ES-I3 (cell line): ENCODE data around the gene HAND2.
A peak's percentile ranks its signal among the peaks of the same experiment; 100 is the strongest.

Experiments
- H3K36me3 ChIP-seq: 2 replicates; pipeline ENCODE4 v1.6.1; 2013; ENCODE audit warnings: mild to moderate bottlenecking, low read length, control low read depth, moderate library complexity; ENCODE audit not compliant: insufficient read depth
- H3K4me1 ChIP-seq: 2 replicates; pipeline ENCODE4 v1.6.1; 2013; ENCODE audit warnings: mild to moderate bottlenecking, control low read depth, low read length; ENCODE audit not compliant: insufficient read depth
- H3K9ac ChIP-seq: 2 replicates; pipeline ENCODE4 v1.6.1; 2013; ENCODE audit warnings: low read depth, mild to moderate bottlenecking, low read length, moderate library complexity
- H3K9me3 ChIP-seq: 2 replicates; pipeline ENCODE4 v1.6.1; 2013; ENCODE audit warnings: mild to moderate bottlenecking, low read length, moderate library complexity; ENCODE audit not compliant: control insufficient read depth, insufficient read depth

Gene HAND2

GRCh38 chr4:173530326-173531085 is 477 bp upstream of the HAND2 start:
- Histone ChIP-seq H3K9me3 (no peaks in the 10 kb centered on the region), H3K36me3 (no peaks in the 10 kb centered on the region), H3K9ac (peak overlapping the region; percentile 42; the same call in 1 of the 2 replicates), H3K4me1 (no peaks in the 10 kb centered on the region; the same call in 1 of the 2 replicates)

DNA sequence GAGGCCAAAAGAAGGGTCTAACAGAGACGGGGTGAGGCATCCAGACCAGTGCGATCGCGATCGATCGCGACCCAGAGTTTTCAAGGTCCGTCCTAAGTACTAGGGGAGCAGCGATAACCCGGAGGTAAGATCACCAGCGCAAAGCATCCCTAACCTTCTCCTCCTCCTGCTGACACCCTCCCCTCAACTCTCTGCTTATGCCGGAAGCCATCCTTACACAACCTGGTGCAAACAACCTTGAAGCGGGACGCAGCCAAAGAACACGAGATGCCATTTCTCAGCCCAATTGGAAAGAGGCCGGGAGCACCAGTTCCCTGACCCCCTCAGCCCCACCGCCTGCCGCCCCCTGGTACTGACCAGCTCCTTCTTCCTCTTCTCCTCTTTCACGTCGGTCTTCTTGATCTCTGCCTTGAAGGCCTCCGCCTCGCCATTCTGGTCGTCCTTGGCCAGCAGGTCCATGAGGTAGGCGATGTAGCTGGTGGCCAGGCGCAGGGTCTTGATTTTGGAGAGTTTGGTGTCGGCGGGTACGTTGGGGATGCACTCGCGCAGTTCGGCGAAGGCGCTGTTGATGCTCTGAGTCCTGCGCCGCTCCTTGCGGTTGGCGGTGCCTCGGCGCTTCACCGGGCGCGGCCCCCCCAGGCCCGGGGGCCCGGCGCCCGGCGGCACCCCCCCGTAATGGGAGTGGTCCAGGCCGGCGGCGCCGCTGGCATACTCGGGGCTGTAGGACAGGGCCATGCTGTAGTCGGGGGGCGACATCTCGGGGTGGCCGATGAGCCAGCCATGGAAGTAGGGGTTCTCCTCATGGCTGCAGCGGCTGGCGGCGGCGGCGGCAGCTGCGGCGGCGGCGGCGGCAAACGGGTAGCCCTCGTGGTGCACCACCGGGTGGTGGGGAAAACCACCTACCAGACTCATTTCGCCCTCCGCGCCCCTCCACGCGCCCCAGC is 1.4 kb downstream of the HAND2 start:
- H3K36me3 ChIP-seq = no peaks in the 10 kb centered on the region
- no peaks in the 10 kb centered on the region for H3K9me3 ChIP-seq
- H3K4me1 ChIP-seq = peaks cover 3% of the 10 kb centered on the region; the same call in 1 of the 2 replicates
- peak overlapping the region; percentile 12; the same call in 1 of the 2 replicates for H3K9ac ChIP-seq

DNA sequence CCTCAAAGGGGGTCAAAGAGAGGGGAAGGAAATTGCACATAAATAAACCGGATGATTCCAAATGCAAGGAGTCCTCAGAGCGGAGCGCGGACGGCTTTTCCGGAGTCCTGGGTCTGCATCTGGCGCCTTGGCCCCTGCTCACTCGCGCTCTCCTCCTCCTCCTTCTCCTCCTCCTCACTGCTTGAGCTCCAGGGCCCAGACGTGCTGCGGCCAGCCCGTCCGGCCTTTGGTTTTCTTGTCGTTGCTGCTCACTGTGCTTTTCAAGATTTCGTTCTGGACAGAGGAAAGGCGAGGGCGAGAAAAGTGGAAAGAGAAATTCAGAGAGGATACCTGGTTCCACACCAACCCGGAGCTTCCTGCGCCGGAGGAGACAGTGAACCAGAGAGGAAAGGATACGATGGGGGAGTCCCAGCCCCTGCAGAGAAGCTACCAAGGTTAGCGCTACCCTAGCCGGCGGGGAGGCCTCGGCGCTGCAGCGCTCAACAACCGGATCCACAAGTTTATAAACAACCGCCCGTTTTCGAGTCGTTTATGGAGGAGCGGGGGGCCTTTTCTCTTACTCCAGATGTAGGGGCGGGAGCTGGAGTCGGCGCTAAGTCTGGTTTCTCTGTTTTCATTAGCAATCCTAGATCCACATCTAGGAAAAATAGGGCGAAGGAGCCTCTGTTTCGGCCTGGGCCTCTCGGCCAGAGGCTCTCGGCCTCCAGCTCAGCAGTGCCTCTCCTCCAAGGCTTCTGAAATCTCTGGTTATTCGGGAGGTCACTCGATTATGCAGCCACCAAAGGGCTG is 2.7 kb downstream of the HAND2 start:
- H3K9ac ChIP-seq = no peak overlapping the region; the same call in 1 of the 2 replicates
- peaks cover 3% of the 10 kb centered on the region for H3K4me1 ChIP-seq
- no peaks in the 10 kb centered on the region for H3K9me3 ChIP-seq
- no peaks in the 10 kb centered on the region for H3K36me3 ChIP-seq

GRCh38 chr4:173526724-173527102 is 3.3 kb downstream of the HAND2 start:
- Histone ChIP-seq H3K9me3 (no peaks in the 10 kb centered on the region), H3K36me3 (no peaks in the 10 kb centered on the region), H3K9ac (no peak overlapping the region), H3K4me1 (peaks cover 3% of the 10 kb centered on the region)

- Histone ChIP-seq H3K36me3 (no peaks in the 10 kb centered on the region), H3K9ac (no peak overlapping the region), H3K4me1 (peaks cover 3% of the 10 kb centered on the region), H3K9me3 (no peaks in the 10 kb centered on the region)
Observed at GRCh38 chr4:173526027-173526482, 4.0 kb downstream of the HAND2 start.

DNA sequence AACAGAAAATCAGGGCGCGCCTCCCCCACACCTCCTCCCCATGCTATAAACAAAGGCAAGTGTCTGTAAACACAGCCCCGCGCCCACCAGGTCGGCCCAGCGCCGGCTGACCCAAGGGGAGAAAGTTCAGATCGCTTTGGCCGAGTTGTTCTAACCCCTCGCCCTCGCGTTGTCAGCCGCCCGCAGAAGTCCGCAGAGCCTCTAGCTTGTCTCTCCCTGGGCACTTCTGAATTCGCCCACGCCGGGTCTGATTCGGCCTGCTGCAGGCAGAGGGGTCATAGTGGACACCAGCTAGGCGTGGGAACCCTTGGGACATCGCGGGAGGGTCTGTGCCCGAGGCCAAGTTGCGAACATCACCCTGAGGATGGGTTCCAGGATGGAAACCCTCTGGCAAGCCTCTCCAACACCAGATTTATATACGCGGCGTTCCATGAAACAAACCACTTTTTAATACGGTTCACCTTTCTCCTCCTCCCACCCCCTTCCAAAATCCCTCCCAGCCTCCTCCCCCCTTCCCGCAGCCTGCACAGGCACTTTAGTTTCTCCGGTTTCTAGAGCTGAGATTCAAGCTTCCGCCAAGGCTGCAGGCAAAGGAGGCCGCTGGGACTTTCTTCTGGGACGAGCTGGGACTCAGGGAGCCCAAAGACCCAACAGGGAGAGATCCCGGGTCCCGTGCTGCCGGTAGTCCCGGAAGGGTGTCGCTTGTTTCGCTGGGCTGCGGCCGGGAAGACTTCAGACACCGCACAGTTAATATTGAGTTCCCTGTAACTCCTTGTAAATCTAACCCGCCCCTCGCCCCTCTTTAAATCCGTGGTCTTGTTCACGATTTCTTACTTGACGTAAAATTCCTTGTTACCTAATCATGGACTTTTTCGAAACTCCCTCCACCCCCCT is 4.7 kb downstream of the HAND2 start:
- Histone ChIP-seq H3K4me1 (peaks cover 3% of the 10 kb centered on the region), H3K36me3 (no peaks in the 10 kb centered on the region), H3K9me3 (no peaks in the 10 kb centered on the region), H3K9ac (no peak overlapping the region)

DNA sequence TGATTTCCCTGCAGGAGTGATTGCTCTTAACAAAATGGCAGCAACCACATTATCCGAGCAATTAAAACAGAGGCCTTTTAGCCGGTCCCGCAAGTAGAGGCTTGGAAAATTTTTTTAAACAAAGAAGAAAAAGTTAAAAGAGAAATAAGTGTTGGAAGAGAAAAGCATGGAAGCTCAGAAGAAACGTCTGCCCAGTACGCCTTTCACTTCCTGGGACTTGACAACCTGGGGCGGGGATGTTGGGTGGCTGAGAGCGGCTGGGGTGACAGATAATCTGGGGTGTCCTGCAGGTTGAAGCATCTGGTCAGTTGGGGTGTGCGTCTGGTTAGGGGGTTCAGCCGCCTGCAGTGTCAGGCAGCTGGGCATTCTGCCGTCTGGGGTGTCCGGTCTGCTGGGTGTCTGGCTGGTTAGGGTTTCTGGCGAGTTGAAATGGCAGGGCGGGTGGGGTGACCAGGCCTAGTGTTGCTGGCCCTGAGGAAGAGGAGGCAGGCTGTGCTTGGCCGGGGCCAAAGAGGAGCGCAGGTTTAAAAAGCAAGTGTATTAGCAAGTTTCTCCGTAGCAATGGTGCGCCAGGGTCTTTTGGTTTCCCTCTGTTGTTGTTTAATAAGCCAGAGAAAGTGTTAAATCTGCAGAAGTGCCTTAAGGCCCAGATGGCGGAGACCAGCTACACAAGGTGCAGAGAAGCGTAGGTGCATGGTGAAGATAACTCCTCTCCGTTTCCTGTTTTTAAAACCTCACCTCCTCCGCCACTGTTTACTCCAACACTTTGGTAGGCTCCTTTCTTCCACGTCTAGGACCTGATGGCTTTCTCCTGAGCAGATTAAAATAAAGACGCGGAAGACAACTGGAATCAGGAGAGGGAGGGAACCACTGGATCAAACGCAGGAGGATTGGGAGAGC is 5.6 kb downstream of the HAND2 start:
- Histone ChIP-seq H3K9ac (no peak overlapping the region), H3K4me1 (peaks cover 3% of the 10 kb centered on the region), H3K36me3 (no peaks in the 10 kb centered on the region), H3K9me3 (no peaks in the 10 kb centered on the region)

- H3K4me1 ChIP-seq = peaks cover 3% of the 10 kb centered on the region
- no peaks in the 10 kb centered on the region for H3K36me3 ChIP-seq
Observed at GRCh38 chr4:173522951-173523395, 7.1 kb downstream of the HAND2 start.

GRCh38 chr4:173522160-173522950 is 7.7 kb downstream of the HAND2 start:
- H3K9me3 ChIP-seq = no peaks in the 10 kb centered on the region
- H3K36me3 ChIP-seq = no peaks in the 10 kb centered on the region
- H3K4me1 ChIP-seq = peaks cover 5% of the 10 kb centered on the region
- peak overlapping the region; percentile 49; the same call in 1 of the 2 replicates for H3K9ac ChIP-seq

More at GRCh38 chr4:173522951-173523395, 7.1 kb downstream of the HAND2 start:
- Histone ChIP-seq H3K9ac (peak overlapping the region; percentile 49; the same call in 1 of the 2 replicates), H3K9me3 (no peaks in the 10 kb centered on the region)

DNA sequence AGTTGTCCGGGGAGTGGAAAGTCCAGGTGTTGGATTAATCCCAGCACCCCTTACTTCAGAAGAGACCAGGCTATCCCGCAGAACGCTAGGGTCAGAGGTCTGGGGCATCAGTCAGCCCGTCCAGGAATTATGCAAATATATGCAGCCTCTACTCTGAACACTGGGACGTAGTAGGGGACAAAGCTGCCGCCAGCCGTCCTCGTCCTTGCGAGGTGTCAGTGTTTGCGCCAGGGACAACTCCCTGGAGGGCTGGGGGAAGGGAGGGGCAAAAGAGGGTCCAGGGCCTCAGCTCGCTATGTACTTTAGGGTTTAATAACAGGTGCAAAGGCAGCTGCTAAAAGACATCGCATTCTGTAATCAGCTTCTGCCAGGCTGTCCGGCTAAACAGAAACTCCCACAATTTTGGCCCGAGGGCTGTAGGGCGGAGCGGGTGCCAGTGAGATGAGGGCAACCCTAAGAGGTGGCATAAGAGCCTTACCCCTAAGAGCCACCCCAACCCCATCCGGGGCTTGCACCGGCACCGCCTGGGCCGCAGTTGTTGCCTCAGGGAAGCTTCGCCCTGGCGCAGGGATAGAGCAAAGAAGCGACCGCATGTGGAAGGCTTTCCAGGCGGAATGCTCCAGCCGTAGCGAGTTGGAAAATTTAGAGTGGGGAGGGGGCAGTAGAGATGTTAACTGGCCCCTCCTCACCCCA is 8.4 kb downstream of the HAND2 start:
- Histone ChIP-seq H3K4me1 (peaks cover 6% of the 10 kb centered on the region), H3K9ac (peak overlapping the region; percentile 49; the same call in 1 of the 2 replicates), H3K36me3 (no peaks in the 10 kb centered on the region), H3K9me3 (no peaks in the 10 kb centered on the region)

DNA sequence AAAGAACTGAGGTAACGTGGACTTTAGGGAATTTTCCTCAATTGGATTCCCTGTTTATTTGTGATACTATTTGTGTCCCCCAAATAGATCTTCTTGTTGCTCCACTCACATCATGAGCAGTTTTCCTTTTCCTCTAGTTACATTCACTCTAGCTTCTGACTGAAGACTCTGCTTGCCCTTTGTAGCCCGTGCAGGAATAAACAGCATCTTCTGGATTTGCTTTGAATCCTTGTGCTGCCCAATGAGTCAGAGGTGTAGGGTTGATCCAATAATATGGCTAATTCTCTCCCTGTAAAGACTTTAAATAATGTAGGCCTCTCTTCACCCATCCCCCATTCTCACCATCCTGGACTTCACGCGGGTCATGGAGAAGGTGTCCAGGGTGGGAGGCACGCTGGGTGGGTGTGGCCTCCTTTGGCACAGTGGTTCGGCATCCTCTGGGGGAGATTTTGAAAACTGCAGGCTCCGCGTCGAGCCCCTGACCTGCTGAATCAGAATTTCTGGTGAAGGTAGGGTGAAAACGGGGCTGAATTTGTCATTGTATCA is 9.0 kb downstream of the HAND2 start:
- Histone ChIP-seq H3K4me1 (peaks cover 10% of the 10 kb centered on the region), H3K9ac (no peak overlapping the region)

More for the DNA sequence above, 9.0 kb downstream of the HAND2 start:
- no peaks in the 10 kb centered on the region for H3K9me3 ChIP-seq
- H3K36me3 ChIP-seq = no peaks in the 10 kb centered on the region
